HEK293 (cell line): ENCODE measurements around the gene GTF2H2C.
"Not testable (repeated sequence)": the region's sequence is repeated elsewhere in the genome, so short reads cannot be mapped to it uniquely, and the experiment has no call there.

ENCODE experiments used
- CTCF ChIA-PET: fragments of 350-600 bp; formaldehyde crosslinking; extraction: SDS; loops from one replicate; lab custom pipeline; 2021; ENCODE audit warnings: antibody characterized with exemption; lab: Yijun Ruan, JAX
- POLR2A ChIA-PET: fragments of 300-600 bp; formaldehyde crosslinking; extraction: SDS; loops from one replicate; lab custom pipeline; 2020; ENCODE audit warnings: antibody characterized with exemption, inconsistent platforms; lab: Yijun Ruan, JAX
- H3K27ac ChIP-seq: fragments of 200-500 bp; sonication (Bioruptor generic); 2 replicates; pipeline ENCODE4 v1.5.1; 2014; ENCODE audit warnings: low read depth, low read length, control low read depth, inconsistent platforms; ENCODE audit errors: extremely low read depth
- H3K36me3 ChIP-seq, 2 experiments: fragments of 200-500 bp in 1 of 2; sonication (Bioruptor generic) in 1 of 2; 1 replicate in 1 of 2; 2 replicates in 1 of 2; pipeline ENCODE4 v1.5.1; 2014 to 2017; ENCODE audit warnings: inconsistent platforms in 2 of 2, low read length in 2 of 2; ENCODE audit not compliant: control insufficient read depth in 2 of 2, insufficient read depth in 1 of 2
- H3K4me1 ChIP-seq: fragments of 200-500 bp; sonication (Bioruptor generic); 2 replicates; pipeline ENCODE4 v1.5.1; 2014; ENCODE audit warnings: mild to moderate bottlenecking, low read length, inconsistent platforms; ENCODE audit not compliant: control insufficient read depth, insufficient read depth
- H3K4me3 ChIP-seq: 2 replicates; pipeline ENCODE4 v1.5.1; 2011; ENCODE audit warnings: low read depth, mild to moderate bottlenecking, control low read depth, low read length, moderate library complexity
- H3K9me3 ChIP-seq: fragments of 200-500 bp; sonication (Bioruptor generic); 2 replicates; pipeline ENCODE4 v1.5.1; 2014; ENCODE audit warnings: low read depth, low read length, inconsistent platforms; ENCODE audit not compliant: control insufficient read depth, insufficient read depth
- BCL11A ChIP-seq: fragments of 450-650 bp; formaldehyde crosslinking; IDR thresholded peaks from 2 replicates; pipeline ENCODE4 v1.5.1; 2016; ENCODE audit warnings: low read depth, missing biosample characterization, missing genetic modification characterization
- TF ChIP-seq, protein P1 (sequence below): fragments of 450-650 bp; formaldehyde crosslinking; IDR thresholded peaks from 2 replicates; pipeline ENCODE4 v1.5.1; 2016; ENCODE audit warnings: missing biosample characterization, missing genetic modification characterization

The GTF2H2C gene

DNA sequence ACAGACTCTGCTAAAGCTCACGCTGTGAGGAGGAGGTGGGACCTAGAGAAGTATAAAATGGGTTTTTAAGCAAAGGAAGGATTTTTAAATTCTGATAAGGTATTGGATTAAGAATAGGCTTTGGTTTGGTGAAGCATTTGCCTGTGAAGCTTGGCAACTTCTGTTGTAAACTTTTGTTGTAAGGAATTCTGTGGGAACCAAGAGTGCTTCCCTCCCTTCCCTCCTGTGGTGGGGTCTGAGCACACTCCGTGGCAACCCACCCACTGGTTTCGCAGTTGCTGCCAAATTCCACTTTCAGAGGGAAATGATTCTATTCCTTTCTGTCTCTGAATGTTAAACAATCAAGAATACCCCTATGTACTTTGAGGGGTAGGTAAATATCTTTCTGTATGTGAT, 28.6 kb upstream of the GTF2H2C start:
- Histone ChIP-seq H3K4me3 (no peak overlapping the region), H3K4me1 (no peaks in the 10 kb centered on the region), H3K27ac (no peak overlapping the region), H3K9me3 (no peaks in the 10 kb centered on the region), H3K36me3 (no peaks in the 10 kb centered on the region; a peak in 1 of 3 replicates)
- TF ChIP-seq, protein P1, sequence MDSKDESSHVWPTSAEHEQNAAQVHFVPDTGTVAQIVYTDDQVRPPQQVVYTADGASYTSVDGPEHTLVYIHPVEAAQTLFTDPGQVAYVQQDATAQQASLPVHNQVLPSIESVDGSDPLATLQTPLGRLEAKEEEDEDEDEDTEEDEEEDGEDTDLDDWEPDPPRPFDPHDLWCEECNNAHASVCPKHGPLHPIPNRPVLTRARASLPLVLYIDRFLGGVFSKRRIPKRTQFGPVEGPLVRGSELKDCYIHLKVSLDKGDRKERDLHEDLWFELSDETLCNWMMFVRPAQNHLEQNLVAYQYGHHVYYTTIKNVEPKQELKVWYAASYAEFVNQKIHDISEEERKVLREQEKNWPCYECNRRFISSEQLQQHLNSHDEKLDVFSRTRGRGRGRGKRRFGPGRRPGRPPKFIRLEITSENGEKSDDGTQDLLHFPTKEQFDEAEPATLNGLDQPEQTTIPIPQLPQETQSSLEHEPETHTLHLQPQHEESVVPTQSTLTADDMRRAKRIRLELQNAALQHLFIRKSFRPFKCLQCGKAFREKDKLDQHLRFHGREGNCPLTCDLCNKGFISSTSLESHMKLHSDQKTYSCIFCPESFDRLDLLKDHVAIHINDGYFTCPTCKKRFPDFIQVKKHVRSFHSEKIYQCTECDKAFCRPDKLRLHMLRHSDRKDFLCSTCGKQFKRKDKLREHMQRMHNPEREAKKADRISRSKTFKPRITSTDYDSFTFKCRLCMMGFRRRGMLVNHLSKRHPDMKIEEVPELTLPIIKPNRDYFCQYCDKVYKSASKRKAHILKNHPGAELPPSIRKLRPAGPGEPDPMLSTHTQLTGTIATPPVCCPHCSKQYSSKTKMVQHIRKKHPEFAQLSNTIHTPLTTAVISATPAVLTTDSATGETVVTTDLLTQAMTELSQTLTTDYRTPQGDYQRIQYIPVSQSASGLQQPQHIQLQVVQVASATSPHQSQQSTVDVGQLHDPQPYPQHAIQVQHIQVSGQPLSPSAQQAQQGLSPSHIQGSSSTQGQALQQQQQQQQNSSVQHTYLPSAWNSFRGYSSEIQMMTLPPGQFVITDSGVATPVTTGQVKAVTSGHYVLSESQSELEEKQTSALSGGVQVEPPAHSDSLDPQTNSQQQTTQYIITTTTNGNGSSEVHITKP (tag by site-specific recombination) = peak; percentile 71
- TF ChIP-seq BCL11A (tag by site-specific recombination) = no peak
- POLR2A ChIA-PET = no interaction called here
- CTCF ChIA-PET = no interaction called here

DNA sequence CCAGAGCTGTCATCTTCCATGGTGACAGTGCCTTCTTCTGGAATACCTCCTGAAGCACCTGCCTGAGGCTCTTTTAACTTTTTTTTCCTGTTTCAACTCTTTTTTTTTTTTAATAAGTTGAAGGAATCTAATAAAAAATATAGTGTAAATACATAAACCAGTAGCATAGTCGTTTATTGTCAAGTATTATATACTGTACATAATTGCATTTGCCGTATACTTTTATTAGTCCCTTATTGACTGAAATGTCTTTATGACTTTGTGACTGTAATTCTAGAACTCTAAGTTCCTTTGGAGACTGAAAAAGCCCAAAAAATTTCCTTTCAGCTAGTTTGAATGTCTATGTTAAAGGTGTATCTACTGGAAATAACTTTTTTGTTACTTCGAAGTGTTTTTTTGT, 22.1 kb upstream of the GTF2H2C start:
- CTCF ChIA-PET, H3K4me1 ChIP-seq, H3K27ac ChIP-seq, POLR2A ChIA-PET, H3K9me3 ChIP-seq, H3K4me3 ChIP-seq, H3K36me3 ChIP-seq: not testable (repeated sequence)

DNA sequence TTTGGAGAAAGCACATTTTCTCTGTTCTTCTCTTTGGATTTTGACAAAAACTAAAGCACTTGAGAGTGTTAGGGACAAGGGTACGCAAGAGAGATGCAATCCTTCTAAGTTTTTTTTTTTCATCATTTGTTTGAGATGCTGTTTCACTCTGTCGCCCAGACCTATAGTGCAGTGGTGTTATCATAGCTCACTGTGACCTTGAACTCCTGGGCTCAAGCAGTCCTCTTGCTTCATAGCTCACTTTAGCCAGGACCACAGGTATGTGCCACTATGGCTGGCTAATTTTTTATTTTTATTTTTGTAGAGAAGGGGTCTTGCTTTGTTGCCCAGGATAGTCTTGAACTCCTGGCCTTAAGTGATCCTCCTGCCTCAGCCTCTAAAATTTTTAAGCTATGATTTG, 21.3 kb upstream of the GTF2H2C start:
- H3K4me1 ChIP-seq, H3K4me3 ChIP-seq, CTCF ChIA-PET, POLR2A ChIA-PET, H3K36me3 ChIP-seq, H3K9me3 ChIP-seq, H3K27ac ChIP-seq: not testable (repeated sequence)

DNA sequence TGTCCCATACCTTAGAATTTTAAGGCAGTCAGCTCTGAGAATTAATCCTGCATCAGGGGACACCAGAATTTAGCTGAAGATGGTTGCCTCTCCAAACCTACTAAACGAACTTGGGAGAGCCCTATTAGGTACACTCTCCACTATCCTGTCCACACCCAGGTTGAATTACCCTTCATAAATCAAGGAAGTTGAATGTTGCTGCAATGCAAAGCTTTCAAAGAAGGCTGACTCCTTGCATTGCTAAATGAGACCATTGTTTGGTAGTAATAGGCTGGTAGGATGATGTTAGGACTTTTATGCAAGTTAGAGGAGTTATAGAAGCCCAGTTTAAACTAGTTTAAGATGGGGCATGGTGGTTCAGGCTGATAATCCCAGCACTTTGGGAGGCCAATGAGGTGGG, 18.6 kb upstream of the GTF2H2C start:
- POLR2A ChIA-PET, H3K36me3 ChIP-seq, H3K27ac ChIP-seq, H3K9me3 ChIP-seq, H3K4me3 ChIP-seq, H3K4me1 ChIP-seq, CTCF ChIA-PET: not testable (repeated sequence)

DNA sequence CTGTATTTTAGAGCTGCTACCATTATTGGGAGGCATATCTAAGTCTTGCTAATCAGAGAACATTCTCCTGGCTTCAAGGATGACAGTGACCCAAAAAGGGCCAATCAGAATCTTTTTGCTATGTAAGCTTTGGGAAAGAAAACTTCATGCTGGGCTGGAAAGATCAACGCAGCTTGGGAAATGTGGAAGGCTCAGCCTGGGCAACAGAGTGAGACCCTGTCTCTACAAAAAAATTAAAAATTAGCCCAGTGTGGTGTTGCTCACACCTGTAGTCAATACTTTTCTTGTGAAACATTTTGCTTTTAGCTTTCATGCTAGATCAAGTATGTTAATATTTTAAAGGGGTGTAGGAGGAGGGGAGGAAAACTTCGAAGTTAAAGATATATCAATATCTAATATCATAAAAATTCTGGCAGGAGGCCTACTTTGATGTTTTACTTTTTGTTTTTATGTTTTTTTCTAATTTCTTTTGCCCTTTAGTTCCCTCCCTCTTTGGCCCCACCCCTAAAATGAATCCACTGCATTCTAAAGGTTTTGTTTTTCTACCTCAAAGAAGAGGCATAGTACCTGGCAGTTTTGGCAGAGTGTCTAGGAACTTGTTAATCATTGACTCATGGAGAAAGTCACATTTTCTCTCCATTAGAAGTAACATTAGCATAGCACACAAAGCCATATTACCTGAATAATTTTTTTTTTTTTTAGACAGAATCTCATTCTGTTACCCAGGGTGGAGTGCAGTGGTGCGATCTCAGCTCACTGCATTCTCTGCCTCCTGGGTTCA, 17.0 kb upstream of the GTF2H2C start:
- CTCF ChIA-PET, H3K9me3 ChIP-seq, H3K4me1 ChIP-seq, H3K36me3 ChIP-seq, H3K4me3 ChIP-seq, POLR2A ChIA-PET, H3K27ac ChIP-seq: not testable (repeated sequence)

DNA sequence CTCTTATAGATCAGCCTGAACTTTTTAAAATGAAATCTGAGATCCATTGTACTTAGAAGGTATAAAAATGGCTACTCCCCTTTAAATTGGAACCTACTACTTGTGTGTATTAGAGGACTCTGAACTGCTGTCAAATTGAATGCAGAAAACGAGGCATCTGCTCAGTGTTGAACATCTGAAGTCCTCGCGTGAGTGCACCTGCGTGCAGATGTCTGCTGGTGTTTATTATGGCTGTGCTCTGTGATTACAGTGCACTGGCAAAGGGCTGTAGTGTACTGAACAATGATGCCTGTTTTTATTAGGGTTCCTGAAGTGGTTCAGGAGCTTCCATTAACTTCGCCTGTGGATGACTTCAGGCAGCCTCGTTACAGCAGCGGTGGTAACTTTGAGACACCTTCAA, 15.4 kb upstream of the GTF2H2C start:
- H3K27ac ChIP-seq, CTCF ChIA-PET, H3K9me3 ChIP-seq, H3K4me1 ChIP-seq, POLR2A ChIA-PET, H3K36me3 ChIP-seq, H3K4me3 ChIP-seq: not testable (repeated sequence)

DNA sequence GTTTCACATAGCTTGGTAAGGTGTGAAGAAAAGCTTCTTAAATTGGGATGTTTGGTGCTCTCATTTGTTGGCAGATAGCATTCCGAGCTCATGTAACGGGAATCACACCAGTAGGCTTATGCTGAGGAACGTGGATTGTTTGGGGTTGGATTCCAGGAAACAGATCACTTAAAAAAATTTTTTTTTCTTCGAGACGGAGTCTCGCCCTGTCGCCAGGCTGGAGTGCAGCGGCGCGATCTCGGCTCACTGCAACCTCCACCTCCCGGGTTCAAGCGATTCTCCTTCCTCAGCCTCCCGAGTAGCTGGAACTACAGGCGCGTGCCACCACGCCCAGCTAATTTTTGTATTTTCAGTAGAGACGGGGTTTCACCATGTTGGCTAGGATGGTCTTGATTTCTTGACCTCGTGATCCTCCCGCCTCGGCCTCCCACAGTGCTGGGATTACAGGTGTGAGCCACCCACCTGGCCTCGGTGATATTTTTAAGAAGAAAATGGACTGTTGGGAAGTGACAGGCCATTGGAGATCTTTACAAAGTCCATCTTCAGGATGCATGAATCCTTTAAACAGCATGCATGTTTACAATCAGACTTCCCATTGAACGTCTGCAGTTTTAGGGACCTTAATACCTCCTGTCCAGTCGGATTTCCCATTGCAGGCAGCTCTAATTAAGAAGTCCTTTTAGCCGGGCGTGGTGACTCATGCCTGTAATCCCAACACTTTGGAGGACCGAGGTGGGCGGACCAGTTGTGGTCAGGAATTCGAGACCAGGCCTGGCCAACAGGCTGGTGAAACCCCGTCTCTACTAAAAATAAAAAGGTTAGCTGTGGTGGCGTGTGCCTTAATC, 818 bp downstream of the GTF2H2C start:
- H3K4me1 ChIP-seq, H3K9me3 ChIP-seq, H3K36me3 ChIP-seq, H3K27ac ChIP-seq, CTCF ChIA-PET, POLR2A ChIA-PET: not testable (repeated sequence)
- H3K4me3 ChIP-seq = peak overlapping the region; percentile 23

DNA sequence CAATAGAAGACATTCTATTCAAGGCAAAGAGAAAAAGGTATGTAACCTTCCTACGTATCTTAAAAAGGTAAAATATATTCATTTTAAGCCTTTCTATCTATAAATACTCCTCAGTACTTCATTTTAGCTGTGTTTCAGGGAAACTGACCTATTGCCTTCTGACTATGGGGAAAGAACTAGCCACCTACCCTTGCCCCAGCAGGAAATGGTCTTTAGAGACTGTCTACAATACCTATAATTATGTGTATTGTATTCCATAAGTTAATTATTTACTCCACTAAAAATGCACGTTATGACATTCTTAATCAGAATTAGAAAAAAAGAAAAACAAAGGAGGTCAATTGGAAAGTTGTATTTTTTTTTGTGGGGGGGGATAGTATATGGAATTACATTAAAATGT, 6.2 kb downstream of the GTF2H2C start:
- H3K4me3 ChIP-seq, H3K4me1 ChIP-seq, H3K36me3 ChIP-seq, H3K27ac ChIP-seq, CTCF ChIA-PET, POLR2A ChIA-PET, H3K9me3 ChIP-seq: not testable (repeated sequence)

DNA sequence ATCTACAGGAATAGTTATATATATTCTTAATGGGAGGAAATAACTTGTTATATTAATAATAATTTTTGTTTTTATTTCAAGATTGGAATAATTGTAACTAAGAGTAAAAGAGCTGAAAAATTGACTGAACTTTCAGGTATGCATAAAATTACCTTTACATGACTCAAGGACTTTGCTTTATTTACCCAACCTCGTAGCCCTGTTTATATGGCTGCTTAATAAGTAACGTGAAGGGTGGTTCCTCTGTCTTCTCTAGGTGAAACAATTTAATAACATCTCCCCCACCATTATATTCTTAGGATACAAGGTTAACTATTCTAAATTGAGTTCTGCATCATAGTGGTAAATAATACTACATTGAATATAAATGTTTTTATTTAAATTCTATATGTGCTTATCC, 8.1 kb downstream of the GTF2H2C start:
- CTCF ChIA-PET, H3K9me3 ChIP-seq, H3K27ac ChIP-seq, H3K36me3 ChIP-seq, H3K4me1 ChIP-seq, H3K4me3 ChIP-seq, POLR2A ChIA-PET: not testable (repeated sequence)
